Endothelial cell of umbilical vein (primary cell): ENCODE measurements around the gene GNAQ. TPM values are rescaled to one million over a fixed set of nuclear protein-coding genes. Genes with fewer than 3 reads are reported as not detected.

Experiments used
- BruUV-seq: library from RNA; stranded (reverse); fragments of 400-500 nt; replicated peaks from 2 replicates; lab custom pipeline; 2021; lab: Mats Ljungman, UMichigan
- CTCF ChIA-PET: fragments of 300-600, 350-600 bp; sonication (Branson Sonifier 250); formaldehyde crosslinking; loops from one replicate; lab custom pipeline; 2021; ENCODE audit warnings: antibody characterized with exemption, inconsistent platforms; lab: Charles Lee
- POLR2A ChIA-PET: fragments of 300-600, 350-600 bp; sonication (Branson Sonifier 250); formaldehyde crosslinking; loops from one replicate; lab custom pipeline; 2021; ENCODE audit warnings: antibody characterized with exemption, inconsistent platforms; lab: Charles Lee
- DNase-seq: peaks from one replicate; pipeline ENCODE4 v3.0.0-alpha.2; 2011; ENCODE audit warnings: low read depth, low spot score
- FAIRE-seq: peaks from 2 replicates; lab custom pipeline; 2011; peaks lifted over from hg19 to GRCh38; lab: Jason Lieb, UNC
- H2AFZ ChIP-seq: 2 replicates; pipeline ENCODE4 v1.6.0; 2012; ENCODE audit warnings: low read depth, low read length, control low read depth, inconsistent platforms
- H3K27ac ChIP-seq: 2 replicates; pipeline ENCODE4 v1.5.1; 2011; ENCODE audit warnings: low read depth, mild to moderate bottlenecking, control low read depth, low read length, moderate library complexity; ENCODE audit not compliant: insufficient read depth
- H3K27me3 ChIP-seq, 2 experiments: 2 replicates each; pipeline versions ENCODE4 v1.6.0 to v1.6.1; 2011; ENCODE audit warnings: low read length in 2 of 2, mixed read lengths in 1 of 2; ENCODE audit not compliant: control insufficient read depth in 2 of 2, insufficient read depth in 2 of 2
- H3K36me3 ChIP-seq, 2 experiments: 2 replicates in 1 of 2; 3 replicates in 1 of 2; pipeline ENCODE4 v1.5.1; 2011; ENCODE audit warnings: low read length in 2 of 2, mild to moderate bottlenecking in 1 of 2, moderate library complexity in 1 of 2; ENCODE audit not compliant: control insufficient read depth in 2 of 2, insufficient read depth in 2 of 2; ENCODE audit errors: extremely low read depth in 1 of 2
- H3K4me1 ChIP-seq: 3 replicates; pipeline ENCODE4 v1.5.1; 2011; ENCODE audit warnings: mild to moderate bottlenecking, low read length; ENCODE audit not compliant: control insufficient read depth, insufficient read depth; ENCODE audit errors: extremely low read depth
- H3K4me2 ChIP-seq: 2 replicates; pipeline ENCODE4 v1.6.1; 2011; ENCODE audit warnings: low read length, control low read depth, mixed read lengths; ENCODE audit not compliant: insufficient read depth
- H3K4me3 ChIP-seq, 3 experiments: fragments of 200-600 bp in 1 of 3; sonication (generic), shearing (Covaris generic) in 1 of 3; replicated peaks in 1 of 3; 2 replicates each; pipeline ENCODE4 v1.5.1; 2011 to 2016; ENCODE audit warnings: control low read depth in 3 of 3, low read length in 3 of 3, mild to moderate bottlenecking in 2 of 3, inconsistent platforms in 1 of 3, low read depth in 1 of 3, moderate library complexity in 1 of 3; ENCODE audit not compliant: insufficient read depth in 1 of 3
- H3K79me2 ChIP-seq: 2 replicates; pipeline ENCODE4 v1.6.0; 2012; ENCODE audit warnings: low read length, inconsistent platforms; ENCODE audit not compliant: control insufficient read depth, insufficient read depth
- H3K9ac ChIP-seq: replicated peaks from 2 replicates; pipeline ENCODE3; 2011; ENCODE audit warnings: low read length, control low read depth; ENCODE audit not compliant: insufficient read depth; ENCODE audit errors: extremely low read depth
- H3K9me1 ChIP-seq: replicated peaks from 3 replicates; pipeline ENCODE4 v1.6.0; 2011; ENCODE audit warnings: mild to moderate bottlenecking, low read length; ENCODE audit not compliant: control insufficient read depth, insufficient read depth; ENCODE audit errors: extremely low read depth
- H3K9me3 ChIP-seq: replicated peaks from 2 replicates; pipeline ENCODE4 v1.5.1; 2012; ENCODE audit warnings: low read length, inconsistent platforms; ENCODE audit not compliant: control insufficient read depth, insufficient read depth
- H4K20me1 ChIP-seq: replicated peaks from 2 replicates; pipeline ENCODE3; 2011; ENCODE audit warnings: mild to moderate bottlenecking, low read length; ENCODE audit not compliant: control insufficient read depth, insufficient read depth; ENCODE audit errors: extremely low read depth
- EZH2 ChIP-seq: IDR thresholded peaks from 2 replicates; pipeline ENCODE4 v1.6.1; 2012; ENCODE audit warnings: borderline replicate concordance, low read depth, mild to moderate bottlenecking, moderate library complexity, low read length, inconsistent platforms; ENCODE audit not compliant: severe bottlenecking
- FOS ChIP-seq: IDR thresholded peaks from 2 replicates; pipeline ENCODE4 v1.6.1; 2011; ENCODE audit warnings: mild to moderate bottlenecking, low read length, moderate library complexity, borderline replicate concordance; ENCODE audit not compliant: insufficient read depth
- GATA2 ChIP-seq: IDR thresholded peaks from 2 replicates; pipeline ENCODE4 v1.7.0; 2011; ENCODE audit warnings: low read depth, mild to moderate bottlenecking, moderate library complexity, mixed read lengths, low read length; ENCODE audit not compliant: insufficient read length, insufficient read depth
- JUN ChIP-seq: IDR thresholded peaks from 2 replicates; pipeline ENCODE4 v1.6.1; 2011; ENCODE audit warnings: borderline replicate concordance, low read depth; ENCODE audit not compliant: insufficient read length, insufficient read depth
- MYC ChIP-seq: IDR thresholded peaks from one replicate; pipeline ENCODE4 v1.6.1; 2011; ENCODE audit warnings: mild to moderate bottlenecking, low read depth, low read length
- POLR2A ChIP-seq: IDR thresholded peaks from 2 replicates; pipeline ENCODE4 v1.6.1; 2012; ENCODE audit warnings: low read depth, mild to moderate bottlenecking, control low read depth, low read length
- POLR2AphosphoS5 ChIP-seq: IDR thresholded peaks from 2 replicates; pipeline ENCODE4 v1.6.1; 2012; ENCODE audit warnings: low read depth, mild to moderate bottlenecking, control low read depth, low read length, moderate library complexity; ENCODE audit not compliant: insufficient read depth
- dilution Hi-C: fragments of 300-500 bp; cut with MboI; formaldehyde crosslinking; loops from one replicate; pipeline ENCODE4 v1.15.0; 2019; ENCODE audit warnings: low sequenced_read_pairs; ENCODE audit not compliant: extremely low pct_ligation_motif_present
- intact Hi-C: fragments of 100-400 bp; cut with micrococcal nuclease; formaldehyde crosslinking; loops from one replicate; pipeline ENCODE4 v1.10.0; 2022
- polyA plus RNA-seq, 4 experiments: library from polyadenylated mRNA; depleted of rRNA in 3 of 4; stranded (reverse) in 3 of 4; unstranded in 1 of 4; fragments of >200 nt; gene quantifications; 2 replicates each; pipeline versions ENCODE4 v1.2.1 to v1.2.3, GENCODE V29; 2011 to 2012; ENCODE audit warnings: missing spikeins in 1 of 4
- total RNA-seq: library from RNA; stranded (reverse); gene quantifications from 2 replicates; pipeline ENCODE4 v1.2.3, GENCODE V29; 2021
- TF ChIP-seq, protein P1 (sequence below), 2 donors: IDR thresholded peaks; 1 replicate in 1 of 2; 2 replicates in 1 of 2; pipeline ENCODE4 v1.5.1; 2011; ENCODE audit warnings: low read length in 2 of 2, mild to moderate bottlenecking in 2 of 2, moderate library complexity in 2 of 2, control low read depth in 1 of 2, inconsistent platforms in 1 of 2, low read depth in 1 of 2; ENCODE audit not compliant: insufficient read depth in 1 of 2; ENCODE audit errors: extremely low read depth in 1 of 2
- TF ChIP-seq, protein P2 (sequence below): IDR thresholded peaks from 2 replicates; pipeline ENCODE4 v1.6.1; 2011; ENCODE audit not compliant: insufficient read depth, insufficient read length

Gene GNAQ
- total and polyA plus RNA-seq, 2 donors (not counting 3 experiments of a cell fraction or from before 2014, with no cell fraction given): 26.1 to 67.3 TPM

DNA sequence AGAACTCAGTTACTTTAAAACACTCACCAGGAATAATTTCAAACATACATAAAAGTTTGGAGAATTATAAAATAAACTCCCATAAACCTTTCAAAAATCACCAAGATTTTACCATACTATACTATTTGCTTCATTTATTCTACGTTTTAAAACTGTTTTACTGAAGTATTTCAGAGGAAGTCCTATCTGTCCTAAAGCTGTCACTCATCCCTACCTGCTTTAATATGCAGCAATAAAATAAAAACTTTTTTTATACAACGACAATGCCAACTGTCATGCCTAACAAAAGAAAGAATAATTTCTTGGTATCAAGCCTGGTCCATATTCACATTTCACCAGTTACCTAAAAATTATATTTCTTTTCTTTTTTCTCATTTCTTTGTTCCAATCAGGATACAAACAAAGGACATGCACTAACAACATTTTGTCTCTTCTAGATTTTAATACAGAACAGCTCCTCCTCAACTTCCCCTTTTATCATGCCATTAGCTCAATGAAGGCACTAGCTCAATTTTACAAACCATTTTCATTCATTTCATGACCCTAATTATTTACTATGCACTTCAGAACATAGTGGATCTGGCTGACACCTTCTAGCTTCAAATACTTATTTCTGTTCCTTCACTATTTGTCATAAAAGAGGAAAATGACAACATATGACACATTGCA lies 135.2 kb downstream of the GNAQ start:
- Histone ChIP-seq H2AFZ (no peak overlapping the region), H3K4me3 (no peak overlapping the region), H3K36me3 (peaks cover 0 to 2% of the 10 kb centered on the region in 2 experiments), H3K79me2 (peaks cover 14% of the 10 kb centered on the region), H3K4me1 (peaks cover 12% of the 10 kb centered on the region), H3K27ac (no peak overlapping the region), H3K9me1 (no peaks in the 10 kb centered on the region), H3K9ac (no peak overlapping the region), H3K27me3 (no peaks in the 10 kb centered on the region), H4K20me1 (no peaks in the 10 kb centered on the region), H3K4me2 (no peak overlapping the region), H3K9me3 (no peaks in the 10 kb centered on the region)
- BruUV-seq: no TSS peak
- dilution Hi-C loops: no loop called here
- intact Hi-C loops: no loop called here
- peak; percentile 19 for TF ChIP-seq FOS
- TF ChIP-seq POLR2A: no peak
- ChIA-PET CTCF (interaction anchor here (0.9 to 2.5 kb wide), 17 partner anchors 10 to 139 kb away, joined by 3 to 15 read pairs (median 5); no protein-coding TSS in a partner anchor), POLR2A (no interaction called here)
- FAIRE-seq (no peak), DNase-seq (no peak)

DNA sequence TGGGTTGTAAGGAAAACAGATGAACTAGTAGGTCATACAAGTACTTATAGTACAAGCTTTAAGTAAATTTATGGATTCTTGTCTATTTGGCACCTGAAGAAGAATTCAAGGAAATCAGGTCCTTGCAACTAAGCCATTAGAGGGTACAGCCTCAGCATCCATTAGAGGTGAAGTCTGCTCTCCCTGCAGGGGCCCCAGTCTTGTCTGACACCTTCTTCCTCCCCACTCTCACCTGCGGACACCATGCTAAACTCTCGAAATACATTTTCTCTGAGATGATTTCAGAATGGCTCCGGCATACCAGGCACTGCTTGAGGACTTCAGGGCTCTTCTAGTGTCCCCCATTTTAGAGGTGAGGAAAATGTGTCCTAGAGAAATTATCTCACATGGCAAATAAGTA lies 137.9 kb downstream of the GNAQ start:
- Histone ChIP-seq H4K20me1 (no peaks in the 10 kb centered on the region), H2AFZ (no peak overlapping the region), H3K4me2 (no peak overlapping the region), H3K9me3 (no peaks in the 10 kb centered on the region), H3K27me3 (no peaks in the 10 kb centered on the region), H3K79me2 (peaks cover 9% of the 10 kb centered on the region), H3K36me3 (peaks cover 0 to 2% of the 10 kb centered on the region in 2 experiments), H3K4me1 (peaks cover 9% of the 10 kb centered on the region), H3K4me3 (no peak overlapping the region), H3K9ac (no peak overlapping the region), H3K27ac (no peak overlapping the region), H3K9me1 (no peaks in the 10 kb centered on the region)
- intact Hi-C loops: no loop called here
- ChIA-PET CTCF (interaction anchor here (0.7 to 1.8 kb wide), 3 partner anchors 9 to 84 kb away, joined by 3 to 6 read pairs (median 4); no protein-coding TSS in a partner anchor), POLR2A (no interaction called here)
- no peak for FAIRE-seq
- no peak for DNase-seq
- TF ChIP-seq POLR2A: no peak
- TF ChIP-seq, protein P1, sequence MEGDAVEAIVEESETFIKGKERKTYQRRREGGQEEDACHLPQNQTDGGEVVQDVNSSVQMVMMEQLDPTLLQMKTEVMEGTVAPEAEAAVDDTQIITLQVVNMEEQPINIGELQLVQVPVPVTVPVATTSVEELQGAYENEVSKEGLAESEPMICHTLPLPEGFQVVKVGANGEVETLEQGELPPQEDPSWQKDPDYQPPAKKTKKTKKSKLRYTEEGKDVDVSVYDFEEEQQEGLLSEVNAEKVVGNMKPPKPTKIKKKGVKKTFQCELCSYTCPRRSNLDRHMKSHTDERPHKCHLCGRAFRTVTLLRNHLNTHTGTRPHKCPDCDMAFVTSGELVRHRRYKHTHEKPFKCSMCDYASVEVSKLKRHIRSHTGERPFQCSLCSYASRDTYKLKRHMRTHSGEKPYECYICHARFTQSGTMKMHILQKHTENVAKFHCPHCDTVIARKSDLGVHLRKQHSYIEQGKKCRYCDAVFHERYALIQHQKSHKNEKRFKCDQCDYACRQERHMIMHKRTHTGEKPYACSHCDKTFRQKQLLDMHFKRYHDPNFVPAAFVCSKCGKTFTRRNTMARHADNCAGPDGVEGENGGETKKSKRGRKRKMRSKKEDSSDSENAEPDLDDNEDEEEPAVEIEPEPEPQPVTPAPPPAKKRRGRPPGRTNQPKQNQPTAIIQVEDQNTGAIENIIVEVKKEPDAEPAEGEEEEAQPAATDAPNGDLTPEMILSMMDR (IDR thresholded peaks at IDR 0.05; ENCODE audit: extremely low read depth in 1 of 2, insufficient read depth in 1 of 2, low read depth in 1 of 2, low read length in 2 of 2): no peak
- TF ChIP-seq, protein P2, sequence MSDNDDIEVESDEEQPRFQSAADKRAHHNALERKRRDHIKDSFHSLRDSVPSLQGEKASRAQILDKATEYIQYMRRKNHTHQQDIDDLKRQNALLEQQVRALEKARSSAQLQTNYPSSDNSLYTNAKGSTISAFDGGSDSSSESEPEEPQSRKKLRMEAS: no peak
- TF ChIP-seq JUN: no peak
- no peak for TF ChIP-seq POLR2AphosphoS5
- TF ChIP-seq GATA2: no peak
- TF ChIP-seq EZH2: no peak
- TF ChIP-seq FOS: no peak
- TF ChIP-seq MYC: no peak
- dilution Hi-C loops: no loop called here
- BruUV-seq: no TSS peak
